A549 (cell line): ENCODE data around the gene ZNF548. TPM values are rescaled to one million over a fixed set of nuclear protein-coding genes. Genes with fewer than 3 reads are reported as not detected.

Experiments used
- ATAC-seq, 2 experiments: fragments of 200-7000 bp in 1 of 2; fragments of >200 bp in 1 of 2; cut with Nextera tagmentation in 1 of 2; cut with Tn5 transposase in 1 of 2; 3 replicates each; pipeline versions ENCODE4 v1.8.0 to v1.9.1; 2018 to 2020; ENCODE audit warnings: mild to moderate bottlenecking in 1 of 2, moderate library complexity in 1 of 2
- CTCF ChIA-PET: fragments of 300-600 bp; sonication (Branson Sonifier 250); formaldehyde crosslinking; extraction: SDS; loops from one replicate; lab custom pipeline; 2021; ENCODE audit warnings: antibody characterized with exemption, inconsistent platforms; lab: Yijun Ruan, JAX
- POLR2A ChIA-PET: fragments of 350-600 bp; formaldehyde crosslinking; extraction: SDS; loops from one replicate; lab custom pipeline; 2021; ENCODE audit warnings: antibody characterized with exemption, inconsistent platforms; lab: Yijun Ruan, JAX
- DNase-seq, 2 experiments: peaks; one replicate each; pipeline versions ENCODE4 v3.0.0 to v3.0.0-alpha.2; 2011 to 2016; ENCODE audit warnings: low read depth in 1 of 2, low spot score in 1 of 2
- FAIRE-seq: peaks from 2 replicates; lab custom pipeline; 2011; peaks lifted over from hg19 to GRCh38; lab: Jason Lieb, UNC
- H3K27ac ChIP-seq, 2 experiments: fragments of >200 bp; sonication (Bioruptor Twin); formaldehyde crosslinking; 3 replicates each; pipeline ENCODE4 v1.5.1; 2016 to 2017
- H3K4me1 ChIP-seq: fragments of >200 bp; sonication (Bioruptor Twin); formaldehyde crosslinking; 3 replicates; pipeline ENCODE4 v1.6.1; 2016
- H3K4me2 ChIP-seq: fragments of >200 bp; sonication (Bioruptor Twin); formaldehyde crosslinking; 3 replicates; pipeline ENCODE4 v1.6.1; 2016
- H3K4me3 ChIP-seq: fragments of >200 bp; sonication (Bioruptor Twin); formaldehyde crosslinking; 3 replicates; pipeline ENCODE4 v1.5.1; 2016
- H3K9me3 ChIP-seq: fragments of >200 bp; sonication (Bioruptor Twin); formaldehyde crosslinking; 3 replicates; pipeline ENCODE4 v1.6.1; 2016
- CBX2 ChIP-seq: fragments of 200-600 bp; sonication (generic); IDR thresholded peaks from 2 replicates; pipeline ENCODE4 v1.6.1; 2016; ENCODE audit warnings: low read depth, mild to moderate bottlenecking, borderline replicate concordance
- CEBPB ChIP-seq, 2 experiments: fragments of >200 bp in 1 of 2; sonication (Bioruptor Twin) in 1 of 2; formaldehyde crosslinking in 1 of 2; IDR thresholded peaks; 2 replicates each; pipeline ENCODE4 v1.6.1; 2012 to 2016
- CHD2 ChIP-seq: fragments of 150-350 bp; IDR thresholded peaks from 2 replicates; pipeline ENCODE4 v1.6.1; 2014; ENCODE audit warnings: low read length; ENCODE audit not compliant: partially characterized antibody
- CHD4 ChIP-seq: fragments of 200-600 bp; sonication (generic); IDR thresholded peaks from 2 replicates; pipeline ENCODE4 v1.6.1; 2016; ENCODE audit warnings: antibody characterized with exemption, mild to moderate bottlenecking, borderline replicate concordance
- CTCF ChIP-seq: fragments of >200 bp; sonication (Bioruptor Twin); formaldehyde crosslinking; IDR thresholded peaks from 3 replicates; pipeline ENCODE4 v1.5.1; 2016
- E2F6 ChIP-seq: IDR thresholded peaks from 2 replicates; pipeline ENCODE4 v1.6.1; 2012; ENCODE audit warnings: low read depth, borderline replicate concordance
- FOSL2 ChIP-seq, 2 experiments: fragments of 450-650 bp in 1 of 2; fragments of >200 bp in 1 of 2; sonication (Bioruptor Twin) in 1 of 2; formaldehyde crosslinking; IDR thresholded peaks; 2 replicates each; pipeline versions ENCODE4 v1.5.0 to v1.6.1; 2016 to 2020; ENCODE audit warnings: mild to moderate bottlenecking in 1 of 2, moderate library complexity in 1 of 2
- HMGXB4 ChIP-seq: fragments of 250-450 bp; sonication (Bioruptor Pico); IDR thresholded peaks from 2 replicates; pipeline ENCODE4 v1.5.0; 2021; ENCODE audit warnings: mild to moderate bottlenecking, moderate library complexity, borderline replicate concordance
- JUN ChIP-seq, 2 experiments: fragments of >200 bp; sonication (Bioruptor Twin); formaldehyde crosslinking; IDR thresholded peaks; 2 replicates in 1 of 2; 3 replicates in 1 of 2; pipeline ENCODE4 v1.6.1; 2016 to 2017
- KDM5A ChIP-seq: fragments of 200-600 bp; sonication (generic); IDR thresholded peaks from 2 replicates; pipeline ENCODE4 v1.6.1; 2016; ENCODE audit warnings: antibody characterized with exemption, mild to moderate bottlenecking
- MAFK ChIP-seq: fragments of 450-650 bp; IDR thresholded peaks from 2 replicates; pipeline ENCODE4 v1.6.1; 2014; ENCODE audit not compliant: partially characterized antibody
- RAD21 ChIP-seq, 2 experiments: fragments of >200 bp in 1 of 2; sonication (Bioruptor Twin) in 1 of 2; formaldehyde crosslinking in 1 of 2; IDR thresholded peaks in 1 of 2; conservative IDR thresholded peaks in 1 of 2; 2 replicates in 1 of 2; 3 replicates in 1 of 2; pipeline ENCODE4 v1.6.1; 2012 to 2018; ENCODE audit warnings: inconsistent platforms in 1 of 2
- ZFP36 ChIP-seq: fragments of 450-650 bp; IDR thresholded peaks from 2 replicates; pipeline ENCODE4 v1.6.1; 2014; ENCODE audit warnings: borderline replicate concordance; ENCODE audit not compliant: partially characterized antibody
- WGBS: methylation state at CpG from one replicate; pipeline ENCODE4 v1.1.6; 2017; ENCODE audit errors: missing lambda C conversion rate; 5-methylcytosine and 5-hydroxymethylcytosine counted together
- polyA minus RNA-seq: library from RNA; depleted of rRNA, polyadenylated mRNA; stranded (reverse); fragments of >200 nt; gene quantifications from 2 replicates; pipeline ENCODE4 v1.2.3, GENCODE V29; 2011; rRNA and poly(A)+ RNA removed
- polyA plus RNA-seq, 4 experiments: library from polyadenylated mRNA; depleted of rRNA in 3 of 4; stranded (reverse); fragments of >200 nt; fragmentation: RNase III in 1 of 4; extraction: RNeasy Plus Mini Kit Qiagen cat#74134 plus additional on column Dnase treatment in 1 of 4; gene quantifications; 2 replicates in 3 of 4; 3 replicates in 1 of 4; pipeline ENCODE4 v1.2.3, GENCODE V29; 2011 to 2017
- TF ChIP-seq, protein P1 (sequence below): fragments of >200 bp; sonication (Bioruptor Twin); formaldehyde crosslinking; IDR thresholded peaks from 2 replicates; pipeline ENCODE4 v1.6.1; 2016
- TF ChIP-seq, protein P2 (sequence below): fragments of 150-350 bp; IDR thresholded peaks from 2 replicates; pipeline ENCODE4 v1.6.1; 2014; ENCODE audit warnings: low read depth, mild to moderate bottlenecking, low read length
- TF ChIP-seq, protein P3 (sequence below): IDR thresholded peaks from 2 replicates; pipeline ENCODE4 v1.6.1; 2012

The ZNF548 gene
- polyA plus RNA-seq (2011; rRNA removed) (9.6 and 11.3 TPM in 2 replicates), polyA plus RNA-seq (2017; fragmentation: RNase III; extraction: RNeasy Plus Mini Kit Qiagen cat#74134 plus additional on column Dnase treatment) (6.4 to 8.4 TPM (median 7.4 TPM) in 3 replicates), polyA minus RNA-seq (18.7 and 24.9 TPM in 2 replicates)
- 3.4 and 5.1 TPM in 2 replicates for polyA plus RNA-seq (2012; cell fraction: cytosol; rRNA removed)
- polyA plus RNA-seq (2012; cell fraction: nucleus; rRNA removed), result 4.7 and 11.0 TPM in 2 replicates

DNA sequence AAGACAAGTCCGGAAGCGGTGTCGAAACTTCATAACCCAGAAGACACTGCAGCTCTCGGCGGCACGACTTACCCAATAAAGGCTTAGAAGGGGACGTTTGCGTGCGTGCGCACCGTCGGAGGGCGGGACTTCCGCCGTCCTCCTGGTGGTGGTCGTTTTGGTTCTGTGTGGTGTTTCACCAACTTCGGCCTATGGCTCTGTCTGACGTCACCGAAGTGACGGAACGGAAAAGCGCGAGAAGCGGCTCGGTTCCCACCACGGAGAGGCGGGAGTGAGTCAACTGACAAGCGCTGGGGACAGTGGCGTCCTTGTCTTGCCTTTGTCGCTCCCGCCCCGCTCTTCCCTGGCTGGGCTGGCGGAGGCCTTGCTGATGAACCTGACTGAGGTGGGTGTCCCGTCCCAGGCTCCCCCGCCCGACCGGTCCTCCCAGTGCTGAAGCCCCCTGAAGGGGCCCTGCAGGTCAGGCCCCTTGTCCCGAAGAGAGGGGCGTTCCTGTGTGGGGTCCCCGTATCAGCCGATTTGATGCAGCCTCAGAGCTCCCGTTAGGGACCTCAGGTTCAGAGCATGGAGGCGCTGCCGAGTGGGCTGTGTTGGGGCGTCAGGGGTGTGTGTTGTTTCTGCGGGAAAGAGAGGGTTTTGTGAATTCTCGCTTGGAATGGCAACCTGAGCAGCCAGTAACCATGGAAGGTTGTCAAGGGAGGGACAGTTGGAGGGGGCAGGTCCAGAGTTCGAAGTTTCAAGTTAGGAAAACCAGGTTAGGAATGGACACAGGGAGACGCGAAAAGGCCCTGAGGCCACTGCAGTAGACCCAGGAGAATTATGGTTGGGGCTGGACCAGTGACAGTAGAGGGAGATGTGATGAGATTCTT, at the start of gene ZNF548:
Gene ZNF548, plus strand, starts transcription at position 125 of the 869 bp plus-strand sequence. Its CDS starts 246 bp downstream, at position 371.
- TF ChIP-seq E2F6, result peak; percentile 77
- TF ChIP-seq, protein P1, sequence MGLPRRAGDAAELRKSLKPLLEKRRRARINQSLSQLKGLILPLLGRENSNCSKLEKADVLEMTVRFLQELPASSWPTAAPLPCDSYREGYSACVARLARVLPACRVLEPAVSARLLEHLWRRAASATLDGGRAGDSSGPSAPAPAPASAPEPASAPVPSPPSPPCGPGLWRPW, result no peak
- no peak for TF ChIP-seq MAFK
- TF ChIP-seq CEBPB (IDR thresholded peaks at IDR 0.05), result peak in 1 of 2 experiments; percentile 71; a peak in 2 of 4 replicates
- TF ChIP-seq, protein P2, sequence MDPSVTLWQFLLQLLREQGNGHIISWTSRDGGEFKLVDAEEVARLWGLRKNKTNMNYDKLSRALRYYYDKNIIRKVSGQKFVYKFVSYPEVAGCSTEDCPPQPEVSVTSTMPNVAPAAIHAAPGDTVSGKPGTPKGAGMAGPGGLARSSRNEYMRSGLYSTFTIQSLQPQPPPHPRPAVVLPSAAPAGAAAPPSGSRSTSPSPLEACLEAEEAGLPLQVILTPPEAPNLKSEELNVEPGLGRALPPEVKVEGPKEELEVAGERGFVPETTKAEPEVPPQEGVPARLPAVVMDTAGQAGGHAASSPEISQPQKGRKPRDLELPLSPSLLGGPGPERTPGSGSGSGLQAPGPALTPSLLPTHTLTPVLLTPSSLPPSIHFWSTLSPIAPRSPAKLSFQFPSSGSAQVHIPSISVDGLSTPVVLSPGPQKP, result 0 out of 2 replicates have a peak, but pooled peaks have one; percentile 15
- no peak for TF ChIP-seq CBX2
- TF ChIP-seq FOSL2 (IDR thresholded peaks at IDR 0.05), result no peak
- peak; percentile 59 for TF ChIP-seq FOSL2 (CRISPR knock-in tag; IDR thresholded peaks at IDR 0.05)
- peak; percentile 71 for TF ChIP-seq CHD2
- TF ChIP-seq RAD21 (conservative IDR thresholded peaks at IDR 0.05 in 1 of 2, IDR thresholded peaks at IDR 0.05 in 1 of 2), result no peak; a peak in 1 of 5 replicates
- TF ChIP-seq, protein P3, sequence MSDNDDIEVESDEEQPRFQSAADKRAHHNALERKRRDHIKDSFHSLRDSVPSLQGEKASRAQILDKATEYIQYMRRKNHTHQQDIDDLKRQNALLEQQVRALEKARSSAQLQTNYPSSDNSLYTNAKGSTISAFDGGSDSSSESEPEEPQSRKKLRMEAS, result peak; percentile 62
- no peak for TF ChIP-seq CHD4
- TF ChIP-seq KDM5A, result no peak
- FAIRE-seq, result peak; percentile 95

GRCh38 chr19:57342582-57342981, 47.1 kb upstream of the ZNF548 start:
- no peaks in the 10 kb centered on the region for H3K4me1 ChIP-seq
- POLR2A ChIA-PET, result no interaction called here
- CTCF ChIA-PET, result no interaction called here
- FAIRE-seq (no peak), ATAC-seq (no peak), DNase-seq (no peak)
- H3K27ac ChIP-seq, result no peak overlapping the region
- no peak overlapping the region for H3K4me2 ChIP-seq
- WGBS, result 3% methylated on average over 6 of the region's 6 CpGs
- no peak overlapping the region for H3K4me3 ChIP-seq
- TF ChIP-seq HMGXB4 (CRISPR knock-in tag) (no peak), CEBPB (IDR thresholded peaks at IDR 0.05) (no peak), CTCF (no peak), JUN (IDR thresholded peaks at IDR 0.05) (no peak), ZFP36 (no peak)
- peaks cover 78% of the 10 kb centered on the region for H3K9me3 ChIP-seq

More for the DNA sequence above, at the start of gene ZNF548:
- H3K4me1 ChIP-seq, result no peaks in the 10 kb centered on the region
- peak within 1 kb of the TSS; percentile 62 to 77 for H3K27ac ChIP-seq
- 11% methylated on average over 44 of the region's 50 CpGs for WGBS
- peak within 1 kb of the TSS; percentile 89 for H3K4me2 ChIP-seq
- H3K9me3 ChIP-seq, result peaks cover 85% of the 10 kb centered on the region
- ChIA-PET CTCF (interaction anchor here (0.6 kb wide), 1 partner anchor 1130 kb away, joined by 3 read pairs; the partner anchor contains the start of gene ZBTB45), POLR2A (interaction anchor here (0.9 to 1.0 kb wide), 2 partner anchors 27 to 189 kb away, joined by 3 to 5 read pairs; partner anchors contain the start of genes TRAPPC2B, ZNF416 and ZNF547)
- DNase-seq (peak; percentile 85 to 98), ATAC-seq (peak; percentile 97 to 99)
- H3K4me3 ChIP-seq, result peak within 1 kb of the TSS; percentile 72
